Keratinocyte (primary cell): ENCODE data around the gene CDC42EP1.

ENCODE experiments used
- EZH2 ChIP-seq: IDR thresholded peaks from one replicate; pipeline ENCODE4 v1.6.1; 2012; ENCODE audit warnings: inconsistent platforms, mild to moderate bottlenecking, low read length, moderate library complexity
- TF ChIP-seq, protein P1 (sequence below), 3 experiments: IDR thresholded peaks in 1 of 3; conservative IDR thresholded peaks in 1 of 3; optimal IDR thresholded peaks in 1 of 3; 2 replicates in 2 of 3; 3 replicates in 1 of 3; pipeline versions ENCODE3 to v1.5.1; 2011; ENCODE audit warnings: low read length in 3 of 3, mild to moderate bottlenecking in 3 of 3, moderate library complexity in 2 of 3, control low read depth in 1 of 3, inconsistent platforms in 1 of 3; ENCODE audit not compliant: insufficient read depth in 2 of 3; ENCODE audit errors: extremely low read depth in 1 of 3

DNA sequence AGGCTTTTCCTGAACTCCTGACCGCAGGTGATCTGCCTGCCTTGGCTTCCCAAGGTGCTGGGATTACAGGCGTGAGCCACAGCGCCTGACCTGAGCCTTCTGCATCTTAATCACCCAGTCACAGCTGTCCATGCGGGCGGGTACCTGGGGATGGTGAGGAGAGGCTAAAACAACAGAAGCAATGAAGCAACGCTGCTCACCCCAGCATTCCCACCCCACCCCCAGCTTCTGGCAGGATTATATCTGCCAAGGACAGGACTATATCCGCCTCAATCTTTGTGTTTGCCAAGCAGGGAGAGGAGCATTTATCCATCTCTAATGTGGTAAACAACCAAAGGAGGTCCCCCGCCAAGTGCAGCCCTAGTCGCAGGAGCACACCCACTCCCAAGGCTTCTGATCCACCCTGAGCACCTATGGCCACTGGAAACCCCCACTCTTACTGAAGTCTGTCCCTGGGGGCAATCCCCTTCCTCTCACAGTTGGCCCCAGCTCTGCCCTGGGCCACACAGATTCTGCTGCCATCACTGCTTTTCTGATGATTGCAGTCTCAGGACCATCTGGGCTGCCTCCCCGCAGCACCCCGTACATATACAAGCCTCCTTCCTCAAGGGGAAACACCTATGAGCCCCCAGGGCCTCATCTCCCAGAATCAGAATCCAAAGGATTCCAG, 28.4 kb downstream of the CDC42EP1 start:
- TF ChIP-seq, protein P1, sequence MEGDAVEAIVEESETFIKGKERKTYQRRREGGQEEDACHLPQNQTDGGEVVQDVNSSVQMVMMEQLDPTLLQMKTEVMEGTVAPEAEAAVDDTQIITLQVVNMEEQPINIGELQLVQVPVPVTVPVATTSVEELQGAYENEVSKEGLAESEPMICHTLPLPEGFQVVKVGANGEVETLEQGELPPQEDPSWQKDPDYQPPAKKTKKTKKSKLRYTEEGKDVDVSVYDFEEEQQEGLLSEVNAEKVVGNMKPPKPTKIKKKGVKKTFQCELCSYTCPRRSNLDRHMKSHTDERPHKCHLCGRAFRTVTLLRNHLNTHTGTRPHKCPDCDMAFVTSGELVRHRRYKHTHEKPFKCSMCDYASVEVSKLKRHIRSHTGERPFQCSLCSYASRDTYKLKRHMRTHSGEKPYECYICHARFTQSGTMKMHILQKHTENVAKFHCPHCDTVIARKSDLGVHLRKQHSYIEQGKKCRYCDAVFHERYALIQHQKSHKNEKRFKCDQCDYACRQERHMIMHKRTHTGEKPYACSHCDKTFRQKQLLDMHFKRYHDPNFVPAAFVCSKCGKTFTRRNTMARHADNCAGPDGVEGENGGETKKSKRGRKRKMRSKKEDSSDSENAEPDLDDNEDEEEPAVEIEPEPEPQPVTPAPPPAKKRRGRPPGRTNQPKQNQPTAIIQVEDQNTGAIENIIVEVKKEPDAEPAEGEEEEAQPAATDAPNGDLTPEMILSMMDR (optimal IDR thresholded peaks at IDR 0.05 in 1 of 3, IDR thresholded peaks at IDR 0.05 in 1 of 3, conservative IDR thresholded peaks at IDR 0.05 in 1 of 3; ENCODE audit: extremely low read depth in 1 of 3, insufficient read depth in 2 of 3, low read length in 3 of 3), result no peak
- TF ChIP-seq EZH2, result no peak
